Stimulated activated CD4-positive, alpha-beta T cell treated with anti-CD3 and anti-CD28 coated beads, Interleukin-4, amount 100 ng/mL, for 1 hour (primary cell): ENCODE measurements around the gene LAMC1.

Source experiments
- DNase-seq: peaks from one replicate; pipeline ENCODE4 v3.0.0-alpha.2; 2020

Gene LAMC1

GRCh38 chr1:183021405-183022201 is 1.6 kb upstream of the LAMC1 start:
- DNase-seq, result no peak

GRCh38 chr1:183022202-183023145 is 746 bp upstream of the LAMC1 start:
- DNase-seq, result peak; percentile 29

GRCh38 chr1:183023601-183024316 is 539 bp downstream of the LAMC1 start:
- DNase-seq, result peak; percentile 36

GRCh38 chr1:183024317-183025009 is 1.2 kb downstream of the LAMC1 start:
- DNase-seq, result no peak

GRCh38 chr1:183025010-183025337 is 1.8 kb downstream of the LAMC1 start:
- DNase-seq, result no peak

- no peak for DNase-seq
These were observed 2.9 kb downstream of the LAMC1 start for GRCh38 chr1:183025782-183026774.

GRCh38 chr1:183027031-183027430 is 3.8 kb downstream of the LAMC1 start:
- no peak for DNase-seq

GRCh38 chr1:183027791-183028190 is 4.6 kb downstream of the LAMC1 start:
- no peak for DNase-seq

GRCh38 chr1:183029591-183030000 is 6.4 kb downstream of the LAMC1 start:
- DNase-seq, result no peak

- DNase-seq, result no peak
These were observed 6.8 kb downstream of the LAMC1 start for GRCh38 chr1:183030053-183030452.

GRCh38 chr1:183032122-183032921 is 9.1 kb downstream of the LAMC1 start:
- DNase-seq, result no peak

GRCh38 chr1:183033205-183033604 is 10.0 kb downstream of the LAMC1 start:
- no peak for DNase-seq

GRCh38 chr1:183034682-183035081 is 11.5 kb downstream of the LAMC1 start:
- no peak for DNase-seq

- no peak for DNase-seq
These were observed 15.2 kb downstream of the LAMC1 start for GRCh38 chr1:183038333-183038866.

GRCh38 chr1:183038913-183039312 is 15.7 kb downstream of the LAMC1 start:
- no peak for DNase-seq

GRCh38 chr1:183039330-183039729 is 16.1 kb downstream of the LAMC1 start:
- no peak for DNase-seq

GRCh38 chr1:183039985-183040447 is 16.8 kb downstream of the LAMC1 start:
- no peak for DNase-seq

GRCh38 chr1:183040547-183040971 is 17.3 kb downstream of the LAMC1 start:
- DNase-seq, result no peak

- DNase-seq, result no peak
These were observed 20.0 kb downstream of the LAMC1 start for GRCh38 chr1:183043254-183043653.
